ENCODE data around the gene GRN. TPM values are rescaled to one million over a fixed set of nuclear protein-coding genes. Genes with fewer than 3 reads are reported as not detected.

GRN gene
- polyA plus RNA-seq, 1 of the 3 experiments (the other 2 are of a cell fraction) = 442 TPM

- Histone ChIP-seq H3K4me3 (ENCODE audit: low read depth in 2 of 2, low read length in 1 of 2) (no peak overlapping the region), H3K9ac (no peak overlapping the region), H2AFZ (ENCODE audit: low read depth) (no peak overlapping the region), H3K79me2 (ENCODE audit: insufficient read depth) (no peaks in the 10 kb centered on the region), H3K36me3 (replicated peaks in 1 of 2; ENCODE audit: control insufficient read depth in 1 of 2, insufficient read depth in 2 of 2, low read length in 1 of 2) (peaks cover 0 to 2% of the 10 kb centered on the region in 2 experiments), H3K27ac (ENCODE audit: low read depth in 2 of 2, low read length in 1 of 2) (no peak overlapping the region), H4K20me1 (ENCODE audit: insufficient read depth) (no peaks in the 10 kb centered on the region), H3K27me3 (ENCODE audit: insufficient read depth) (no peaks in the 10 kb centered on the region), H3K9me2 (no peaks in the 10 kb centered on the region), H3K9me3 (no peaks in the 10 kb centered on the region), H3K4me2 (no peak overlapping the region), H3K4me1 (ENCODE audit: control insufficient read depth in 1 of 2, insufficient read depth in 2 of 2, low read depth in 1 of 2, low read length in 1 of 2) (peaks cover 0 to 23% of the 10 kb centered on the region in 2 experiments; a peak in 1 of 4 replicates), H3F3A (replicated peaks; ENCODE audit: insufficient read depth) (no peaks in the 10 kb centered on the region)
- ChIA-PET CTCF (interaction anchor here (1.2 kb wide), 1 partner anchor 95 kb away, joined by 4 read pairs; no protein-coding TSS in a partner anchor), POLR2A (no interaction called here)
- 67% methylated on average over 6 of the region's 7 CpGs for WGBS (ENCODE audit: low lambda C conversion rate)
- TF ChIP-seq, protein P1, sequence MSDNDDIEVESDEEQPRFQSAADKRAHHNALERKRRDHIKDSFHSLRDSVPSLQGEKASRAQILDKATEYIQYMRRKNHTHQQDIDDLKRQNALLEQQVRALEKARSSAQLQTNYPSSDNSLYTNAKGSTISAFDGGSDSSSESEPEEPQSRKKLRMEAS (IDR thresholded peaks at IDR 0.05; ENCODE audit: low read depth) = no peak
- no peak for TF ChIP-seq NRF1 (IDR thresholded peaks at IDR 0.05; ENCODE audit: low read depth, low read length)
- peak; percentile 19 for DNase-seq
Observed at GRCh38 chr17:44314031-44314430, 31.1 kb upstream of the GRN start.

GRCh38 chr17:44314524-44314868 lies 30.6 kb upstream of the GRN start:
- peaks cover 0 to 4% of the 10 kb centered on the region in 2 experiments for H3K36me3 ChIP-seq (replicated peaks in 1 of 2; ENCODE audit: control insufficient read depth in 1 of 2, insufficient read depth in 2 of 2, low read length in 1 of 2)
- DNase-seq = peak; percentile 31
- ChIA-PET POLR2A (no interaction called here), CTCF (interaction anchor here (1.2 kb wide), 1 partner anchor 96 kb away, joined by 4 read pairs; no protein-coding TSS in a partner anchor)
- H4K20me1 ChIP-seq (ENCODE audit: insufficient read depth) = no peaks in the 10 kb centered on the region
- H3K9me3 ChIP-seq = no peaks in the 10 kb centered on the region
- WGBS (ENCODE audit: low lambda C conversion rate) = 74% methylated on average over 11 of the region's 11 CpGs
- H3K79me2 ChIP-seq (ENCODE audit: insufficient read depth) = no peaks in the 10 kb centered on the region
- no peak for TF ChIP-seq YY1 (IDR thresholded peaks at IDR 0.05; ENCODE audit: low read depth)
- no peak for TF ChIP-seq MEF2A (IDR thresholded peaks at IDR 0.05; ENCODE audit: borderline replicate concordance, low read depth)
- no peak for TF ChIP-seq TAF1 (IDR thresholded peaks at IDR 0.05; ENCODE audit: borderline replicate concordance, low read depth, low read length)
- no peak for TF ChIP-seq MXI1 (IDR thresholded peaks at IDR 0.05; ENCODE audit: low read depth, low read length)
- no peak for TF ChIP-seq TCF12 (IDR thresholded peaks at IDR 0.05)
- TF ChIP-seq EP300 (IDR thresholded peaks at IDR 0.05; ENCODE audit: borderline replicate concordance in 1 of 2, low read depth in 1 of 2, low read length in 1 of 2) = no peak
- no peak for TF ChIP-seq RFX5 (IDR thresholded peaks at IDR 0.05; ENCODE audit: low read length)
- TF ChIP-seq FOXJ3 (CRISPR knock-in tag; IDR thresholded peaks at IDR 0.05) = no peak
- no peak for TF ChIP-seq FOSL2 (IDR thresholded peaks at IDR 0.05; ENCODE audit: borderline replicate concordance, low read depth)
- TF ChIP-seq TEAD4 (IDR thresholded peaks at IDR 0.05; ENCODE audit: borderline replicate concordance, insufficient read depth) = no peak
- no peak for TF ChIP-seq EZH2phosphoT487 (IDR thresholded peaks at IDR 0.05; ENCODE audit: borderline replicate concordance, low read depth)
- no peak for TF ChIP-seq PBX3 (IDR thresholded peaks at IDR 0.05)
- TF ChIP-seq ELF1 (IDR thresholded peaks at IDR 0.05) = no peak
- TF ChIP-seq FOXM1 (IDR thresholded peaks at IDR 0.05; ENCODE audit: low read depth) = no peak
- TF ChIP-seq POLR2AphosphoS5 (IDR thresholded peaks at IDR 0.05; ENCODE audit: low read depth, low read length) = no peak
- H3K4me2 ChIP-seq = no peak overlapping the region
- no peaks in the 10 kb centered on the region for H3F3A ChIP-seq (replicated peaks; ENCODE audit: insufficient read depth)
- H3K9me2 ChIP-seq = no peaks in the 10 kb centered on the region
- H3K9ac ChIP-seq = no peak overlapping the region
- peaks cover 0 to 20% of the 10 kb centered on the region in 2 experiments; a peak in 1 of 4 replicates for H3K4me1 ChIP-seq (ENCODE audit: control insufficient read depth in 1 of 2, insufficient read depth in 2 of 2, low read depth in 1 of 2, low read length in 1 of 2)
- no peak overlapping the region for H2AFZ ChIP-seq (ENCODE audit: low read depth)
- no peaks in the 10 kb centered on the region for H3K27me3 ChIP-seq (ENCODE audit: insufficient read depth)
- H3K4me3 ChIP-seq (ENCODE audit: low read depth in 2 of 2, low read length in 1 of 2) = no peak overlapping the region
- H3K27ac ChIP-seq (ENCODE audit: low read depth in 2 of 2, low read length in 1 of 2) = no peak overlapping the region

Data from SK-N-SH (cell line).